Keratinocyte (primary cell): ENCODE measurements around the gene MINDY4. TPM values are rescaled to one million over a fixed set of nuclear protein-coding genes. Genes with fewer than 3 reads are reported as not detected.
A peak's percentile ranks its signal among the peaks of the same experiment; 100 is the strongest.

ENCODE experiments used
- DNase-seq: peaks from one replicate; pipeline ENCODE4 v3.0.0-alpha.2; 2011; ENCODE audit warnings: low read depth, missing footprints, low spot score
- FAIRE-seq: peaks from 2 replicates; lab custom pipeline; 2011; peaks lifted over from hg19 to GRCh38; lab: Jason Lieb, UNC
- H2AFZ ChIP-seq: 2 replicates; pipeline ENCODE4 v1.6.0; 2012; ENCODE audit warnings: low read length, control low read depth, inconsistent platforms; ENCODE audit not compliant: control insufficient read depth
- H3K27ac ChIP-seq: 2 replicates; pipeline ENCODE4 v1.5.1; 2011; ENCODE audit warnings: low read length; ENCODE audit not compliant: control insufficient read depth, insufficient read depth
- H3K27me3 ChIP-seq: 3 replicates; pipeline ENCODE4 v1.6.0; 2011; ENCODE audit warnings: low read length; ENCODE audit not compliant: control insufficient read depth, insufficient read depth; ENCODE audit errors: extremely low read depth
- H3K36me3 ChIP-seq, 2 experiments: 2 replicates in 1 of 2; 3 replicates in 1 of 2; pipeline ENCODE4 v1.5.1; 2011; ENCODE audit warnings: low read length in 2 of 2, mild to moderate bottlenecking in 1 of 2; ENCODE audit not compliant: control insufficient read depth in 2 of 2, insufficient read depth in 2 of 2; ENCODE audit errors: extremely low read depth in 1 of 2
- H3K4me1 ChIP-seq: 3 replicates; pipeline ENCODE4 v1.5.1; 2011; ENCODE audit warnings: low read length; ENCODE audit not compliant: control insufficient read depth, insufficient read depth; ENCODE audit errors: extremely low read depth
- H3K4me2 ChIP-seq: 3 replicates; pipeline ENCODE4 v1.6.0; 2011; ENCODE audit warnings: low read depth, low read length; ENCODE audit not compliant: control insufficient read depth, insufficient read depth; ENCODE audit errors: extremely low read depth
- H3K4me3 ChIP-seq, 3 experiments: fragments of 200-600 bp in 1 of 3; sonication (generic) in 1 of 3; 2 replicates in 2 of 3; 3 replicates in 1 of 3; pipeline ENCODE4 v1.5.1; 2011 to 2016; ENCODE audit warnings: low read length in 3 of 3, mild to moderate bottlenecking in 3 of 3, control low read depth in 2 of 3, inconsistent platforms in 1 of 3, low read depth in 1 of 3, mixed read lengths in 1 of 3, mixed run types in 1 of 3, moderate library complexity in 1 of 3; ENCODE audit not compliant: control insufficient read depth in 2 of 3, insufficient read depth in 2 of 3; ENCODE audit errors: extremely low read depth in 1 of 3
- H3K79me2 ChIP-seq: 2 replicates; pipeline ENCODE4 v1.6.0; 2012; ENCODE audit warnings: low read length; ENCODE audit not compliant: control insufficient read depth, insufficient read depth
- H3K9ac ChIP-seq: 3 replicates; pipeline ENCODE4 v1.6.0; 2011; ENCODE audit warnings: low read length; ENCODE audit not compliant: control insufficient read depth, insufficient read depth; ENCODE audit errors: extremely low read depth
- H3K9me1 ChIP-seq: 3 replicates; pipeline ENCODE4 v1.6.0; 2011; ENCODE audit warnings: low read length; ENCODE audit not compliant: control insufficient read depth, insufficient read depth; ENCODE audit errors: extremely low read depth
- H3K9me3 ChIP-seq: 2 replicates; pipeline ENCODE4 v1.5.1; 2012; ENCODE audit warnings: low read depth, low read length; ENCODE audit not compliant: control insufficient read depth
- H4K20me1 ChIP-seq: 3 replicates; pipeline ENCODE4 v1.6.0; 2011; ENCODE audit warnings: low read length; ENCODE audit not compliant: control insufficient read depth, insufficient read depth; ENCODE audit errors: extremely low read depth
- CTCF ChIP-seq, 3 experiments: IDR thresholded peaks in 1 of 3; conservative IDR thresholded peaks in 1 of 3; optimal IDR thresholded peaks in 1 of 3; 2 replicates in 2 of 3; 3 replicates in 1 of 3; pipeline versions ENCODE3 to v1.5.1; 2011; ENCODE audit warnings: low read length in 3 of 3, mild to moderate bottlenecking in 3 of 3, moderate library complexity in 2 of 3, control low read depth in 1 of 3, inconsistent platforms in 1 of 3; ENCODE audit not compliant: insufficient read depth in 2 of 3; ENCODE audit errors: extremely low read depth in 1 of 3
- EZH2 ChIP-seq: IDR thresholded peaks from one replicate; pipeline ENCODE4 v1.6.1; 2012; ENCODE audit warnings: inconsistent platforms, mild to moderate bottlenecking, low read length, moderate library complexity
- dilution Hi-C: fragments of 300-500 bp; cut with MboI; formaldehyde crosslinking; loops from one replicate; pipeline ENCODE4 v1.7.0; 2020; ENCODE audit warnings: low sequenced_read_pairs; ENCODE audit not compliant: extremely low pct_ligation_motif_present
- polyA minus RNA-seq, 3 experiments: library from RNA; depleted of rRNA, polyadenylated mRNA; stranded (reverse); fragments of >200 nt; gene quantifications; 1 replicate in 1 of 3; 2 replicates in 1 of 3; 3 replicates in 1 of 3; pipeline ENCODE4 v1.2.3, GENCODE V29; 2011
- polyA plus RNA-seq, 5 experiments: library from polyadenylated mRNA; depleted of rRNA in 3 of 5; stranded (reverse) in 3 of 5; stranded (forward) in 1 of 5; unstranded in 1 of 5; fragments of >200 nt; gene quantifications; 1 replicate in 1 of 5; 2 replicates in 3 of 5; 3 replicates in 1 of 5; pipeline versions ENCODE4 v1.2.1 to v1.2.3, GENCODE V29; 2011 to 2012; ENCODE audit warnings: missing spikeins in 2 of 5, low read depth in 1 of 5, low replicate concordance in 1 of 5

MINDY4 gene
- polyA plus RNA-seq (1.5 to 1.8 TPM (median 1.7 TPM) in 3 replicates), polyA minus RNA-seq (1.5 to 3.9 TPM (median 3.5 TPM) in 3 replicates)
- 0.26 TPM for polyA plus RNA-seq (2011; ENCODE audit: low read depth)
- 1.3 and 1.4 TPM in 2 replicates for polyA plus RNA-seq (2011; cell fraction: cytosol; rRNA removed)
- 3.1 and 3.5 TPM in 2 replicates for polyA plus RNA-seq (2011; cell fraction: nucleus; rRNA removed)
- 0.63 and 2.7 TPM in 2 replicates for polyA plus RNA-seq (2012; ENCODE audit: low replicate concordance)
- polyA minus RNA-seq (2011; cell fraction: cytosol; rRNA and poly(A)+ RNA removed) = 1.2 TPM
- 3.0 and 3.8 TPM in 2 replicates for polyA minus RNA-seq (2011; cell fraction: nucleus; rRNA and poly(A)+ RNA removed)

- TF ChIP-seq CTCF (optimal IDR thresholded peaks at IDR 0.05 in 1 of 3, IDR thresholded peaks at IDR 0.05 in 1 of 3, conservative IDR thresholded peaks at IDR 0.05 in 1 of 3; ENCODE audit: extremely low read depth in 1 of 3, insufficient read depth in 2 of 3, low read length in 3 of 3) = peak in 2 of 3 experiments; percentile 6
- TF ChIP-seq EZH2 = no peak
- H3K9me3 ChIP-seq = no peaks in the 10 kb centered on the region
- H3K4me3 ChIP-seq = peak within 1 kb of the TSS; percentile 53 to 84 (median 72)
- no peaks in the 10 kb centered on the region for H3K79me2 ChIP-seq
- H2AFZ ChIP-seq = peak within 1 kb of the TSS; percentile 81
- no peaks in the 10 kb centered on the region for H3K27me3 ChIP-seq
- no peaks in the 10 kb centered on the region for H3K9me1 ChIP-seq
- dilution Hi-C loops = no loop called here
- peak within 1 kb of the TSS; percentile 91 for H3K4me2 ChIP-seq
- no peaks in the 10 kb centered on the region for H4K20me1 ChIP-seq
- no peaks in the 10 kb centered on the region for H3K36me3 ChIP-seq
- no peak for DNase-seq
- no peak for FAIRE-seq
- H3K9ac ChIP-seq = peak within 1 kb of the TSS; percentile 74
- H3K27ac ChIP-seq = peak within 1 kb of the TSS; percentile 51
- peaks cover 15% of the 10 kb centered on the region for H3K4me1 ChIP-seq
Observed at GRCh38 chr7:30771174-30771879, at the start of gene MINDY4. Gene MINDY4 (plus strand): TSS chr7:30771417. CDS start chr7:30771494, 77 bp downstream.

GRCh38 chr7:30722187-30722586, 49.0 kb upstream of the MINDY4 start:
- no peak overlapping the region for H3K9ac ChIP-seq
- FAIRE-seq (no peak), DNase-seq (no peak)
- no peak overlapping the region for H3K4me3 ChIP-seq
- H4K20me1 ChIP-seq = no peaks in the 10 kb centered on the region
- TF ChIP-seq EZH2 = no peak
- no peak for TF ChIP-seq CTCF (optimal IDR thresholded peaks at IDR 0.05 in 1 of 3, IDR thresholded peaks at IDR 0.05 in 1 of 3, conservative IDR thresholded peaks at IDR 0.05 in 1 of 3; ENCODE audit: extremely low read depth in 1 of 3, insufficient read depth in 2 of 3, low read length in 3 of 3)
- H3K9me1 ChIP-seq = no peaks in the 10 kb centered on the region
- no peak overlapping the region for H3K4me2 ChIP-seq
- no peaks in the 10 kb centered on the region for H3K79me2 ChIP-seq
- H3K27me3 ChIP-seq = peaks cover 25% of the 10 kb centered on the region
- dilution Hi-C loops = no loop called here
- no peaks in the 10 kb centered on the region for H3K36me3 ChIP-seq
- H3K27ac ChIP-seq = no peak overlapping the region
- H3K4me1 ChIP-seq = peaks cover 2% of the 10 kb centered on the region
- no peak overlapping the region for H2AFZ ChIP-seq
- peaks cover 4% of the 10 kb centered on the region for H3K9me3 ChIP-seq
